GM04504 (cell line): Measurements from ENCODE around the gene OR2V1.
"Not testable (repeated sequence)": the region's sequence is repeated elsewhere in the genome, so short reads cannot be mapped to it uniquely, and the experiment has no call there.

ENCODE experiments used
- DNase-seq: peaks from one replicate; pipeline ENCODE4 v3.0.0-alpha.2; 2012; ENCODE audit warnings: low read depth

The OR2V1 gene

DNA sequence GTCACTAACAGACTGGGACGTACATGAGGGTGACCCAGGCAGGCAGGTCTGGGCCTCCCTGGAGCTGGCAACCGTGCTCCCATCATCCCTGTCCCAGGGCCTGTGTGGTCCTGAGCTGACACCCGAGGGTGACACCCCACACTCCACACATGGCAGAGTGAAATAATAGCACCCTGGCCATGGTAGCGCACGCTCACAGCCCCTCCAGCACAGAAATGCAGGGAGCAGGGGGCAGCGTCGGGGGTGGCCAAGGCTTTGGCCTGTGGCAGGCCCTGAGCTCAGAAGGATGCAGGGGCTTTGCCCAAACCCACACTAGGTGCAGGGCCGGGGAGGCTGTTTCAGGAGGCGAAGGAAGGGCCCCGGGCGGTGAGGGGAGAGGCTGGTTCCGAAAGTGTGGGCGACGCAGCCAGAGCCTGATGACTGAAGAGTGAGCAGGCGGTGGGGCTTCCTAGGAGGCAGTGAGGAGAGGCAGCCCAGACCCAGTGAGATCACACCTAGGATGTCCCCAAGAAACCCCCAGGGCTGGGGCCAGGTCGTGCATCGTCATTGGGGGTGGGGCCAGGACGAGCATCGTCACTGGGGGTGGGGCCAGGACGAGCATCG, 29.3 kb upstream of the OR2V1 start:
- DNase-seq: no peak

DNA sequence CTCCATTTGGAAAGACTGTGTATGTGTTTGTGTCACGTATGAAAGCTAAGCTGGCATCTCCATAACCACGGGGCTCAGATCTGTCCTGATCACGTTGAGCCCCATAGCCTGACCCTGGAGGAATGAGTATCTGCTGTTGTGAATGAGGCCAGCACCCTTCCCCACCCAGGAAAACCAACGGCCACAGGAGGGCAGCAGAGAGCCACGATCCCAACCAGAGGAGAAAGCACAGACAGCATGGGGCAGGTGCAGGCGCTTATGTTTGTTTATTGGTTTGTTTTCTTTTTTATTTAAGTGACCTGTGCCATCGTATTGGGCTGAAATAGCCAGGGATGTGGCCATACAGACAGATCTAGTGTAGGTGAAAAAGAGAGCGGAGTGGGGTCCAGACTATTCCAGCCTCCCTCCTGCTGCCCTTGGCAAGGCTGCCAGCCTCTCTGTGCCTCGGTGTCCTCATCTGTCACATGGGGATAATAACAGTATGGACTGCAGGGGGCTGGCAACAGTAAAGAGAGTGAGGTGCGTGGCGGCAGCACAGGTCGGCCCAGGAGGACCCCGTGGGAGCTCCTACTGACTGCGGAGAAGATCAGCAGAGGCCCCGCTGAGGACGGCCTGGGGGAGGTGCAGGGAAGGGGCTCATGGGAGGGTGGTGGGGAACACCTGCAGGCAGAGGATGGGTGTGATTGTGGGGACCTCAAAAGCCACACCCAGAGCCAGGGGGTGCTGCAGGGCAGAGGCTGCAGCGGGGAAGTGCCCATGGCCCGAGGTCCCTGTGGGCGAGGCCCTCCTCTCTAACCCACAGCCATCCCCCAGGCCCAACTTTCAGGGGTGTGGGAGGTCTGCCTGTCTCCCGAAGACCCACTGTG, 28.6 kb upstream of the OR2V1 start:
- peak; percentile 67 for DNase-seq

DNA sequence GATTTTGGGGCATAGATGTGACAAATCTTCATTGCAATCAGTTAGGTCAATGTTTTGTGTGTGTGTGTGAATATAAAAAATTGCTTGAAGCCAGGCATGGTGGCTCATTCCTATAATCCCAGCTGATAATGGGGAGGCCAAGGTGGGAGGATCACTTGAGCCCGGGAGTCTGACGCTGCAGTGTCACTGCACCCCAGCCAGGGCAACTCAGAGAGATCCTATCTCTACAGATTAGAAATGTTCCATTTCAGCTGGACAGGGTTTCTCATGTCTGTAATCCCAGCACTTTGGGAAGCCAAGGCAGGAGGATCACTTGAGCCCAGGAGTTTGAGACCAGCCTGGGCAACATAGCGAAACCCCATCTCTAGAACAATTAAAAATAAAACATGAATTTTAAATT, 27.9 kb upstream of the OR2V1 start:
- no peak for DNase-seq

DNA sequence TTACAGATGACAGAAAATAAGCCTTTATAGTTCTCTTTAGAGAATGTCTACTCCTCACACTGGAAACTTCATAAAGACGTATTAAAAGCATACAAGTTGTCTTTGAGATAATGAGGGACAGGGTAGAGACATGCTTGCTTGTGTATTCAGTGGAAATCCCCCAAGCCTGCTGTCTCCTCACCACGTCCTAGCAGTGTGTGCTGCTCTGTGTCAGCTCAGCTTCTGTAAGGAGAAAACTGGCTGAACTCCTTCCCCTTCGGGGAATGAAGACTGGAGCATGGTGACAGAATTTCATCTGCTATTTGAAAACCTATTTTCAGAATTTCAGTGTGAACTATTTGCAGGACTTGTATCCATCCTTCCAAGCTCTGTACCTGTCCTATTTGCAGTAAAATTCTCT, 25.8 kb upstream of the OR2V1 start:
- no peak for DNase-seq

DNA sequence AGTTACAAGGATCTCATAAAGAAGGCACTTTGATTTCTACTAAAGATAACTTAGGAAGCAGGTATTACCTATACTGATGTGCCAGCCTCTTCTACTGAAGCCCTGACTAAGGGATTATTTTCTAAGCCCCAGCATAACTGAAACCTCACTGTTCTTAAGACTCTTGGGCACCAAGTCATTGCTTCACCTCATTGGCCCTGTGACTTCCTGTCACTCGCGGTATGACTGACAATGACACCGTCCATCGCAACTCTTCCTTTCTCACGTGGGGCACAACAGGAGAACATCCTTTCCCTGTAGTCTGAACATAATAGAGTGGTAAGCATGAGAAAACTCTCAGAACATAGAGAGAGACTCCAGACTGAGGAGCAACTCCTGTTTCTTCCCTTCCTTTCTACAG, 22.8 kb upstream of the OR2V1 start:
- no peak for DNase-seq

GRCh38 chr5:181152406-181152805, 21.4 kb upstream of the OR2V1 start:
- no peak for DNase-seq

DNA sequence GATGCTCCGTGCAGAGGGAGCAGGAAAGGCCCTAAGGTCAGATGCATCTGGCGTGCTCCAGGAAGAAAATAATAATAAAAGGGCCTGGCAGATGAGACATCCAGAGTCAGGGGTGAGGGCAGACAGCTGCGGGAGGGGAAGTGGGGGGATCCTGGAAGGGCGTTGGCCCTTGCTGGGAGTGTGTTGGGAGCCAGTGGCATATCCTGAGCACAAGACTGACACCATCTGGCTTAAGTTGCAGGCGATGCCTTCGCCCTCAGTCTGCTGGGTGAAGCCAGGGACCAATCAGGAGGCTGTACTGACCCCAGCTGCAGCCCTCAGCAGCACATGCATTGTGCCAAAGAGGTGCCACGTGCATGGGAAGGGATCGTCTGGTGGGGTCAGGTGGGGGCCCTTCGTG, 20.2 kb upstream of the OR2V1 start:
- DNase-seq: no peak

- no peak for DNase-seq
Observed at GRCh38 chr5:181149806-181150733, 19.1 kb upstream of the OR2V1 start.

- no peak for DNase-seq
Observed at GRCh38 chr5:181149355-181149754, 18.4 kb upstream of the OR2V1 start.

GRCh38 chr5:181146927-181147636, 16.1 kb upstream of the OR2V1 start, which contains the start of gene OR2V2:
OR2V2 (plus strand) TSS chr5:181147586; CDS start chr5:181154943, 7,357 bp downstream.
- not testable (repeated sequence) for DNase-seq

DNA sequence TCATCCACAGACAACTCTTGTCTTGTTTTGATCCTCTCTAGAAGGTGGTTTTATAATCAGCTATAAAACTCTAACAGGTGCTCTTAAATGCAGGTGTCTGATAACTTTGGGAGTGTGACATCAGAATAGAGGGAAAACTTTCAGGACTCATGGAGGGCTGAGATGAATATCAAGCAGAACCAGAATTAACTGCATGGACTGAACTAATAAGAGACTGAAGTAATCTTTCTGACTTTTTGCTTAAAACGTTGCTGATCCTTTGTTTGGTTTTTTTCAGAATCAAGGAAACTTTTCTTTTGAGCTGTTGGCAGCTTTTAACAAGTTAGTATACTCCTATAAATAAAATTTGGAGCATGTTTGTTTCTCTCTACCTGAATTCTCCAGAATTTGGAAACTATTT, 14.2 kb upstream of the OR2V1 start:
- no peak for DNase-seq

- no peak for DNase-seq
Observed at GRCh38 chr5:181142054-181142453, 11.1 kb upstream of the OR2V1 start.

DNA sequence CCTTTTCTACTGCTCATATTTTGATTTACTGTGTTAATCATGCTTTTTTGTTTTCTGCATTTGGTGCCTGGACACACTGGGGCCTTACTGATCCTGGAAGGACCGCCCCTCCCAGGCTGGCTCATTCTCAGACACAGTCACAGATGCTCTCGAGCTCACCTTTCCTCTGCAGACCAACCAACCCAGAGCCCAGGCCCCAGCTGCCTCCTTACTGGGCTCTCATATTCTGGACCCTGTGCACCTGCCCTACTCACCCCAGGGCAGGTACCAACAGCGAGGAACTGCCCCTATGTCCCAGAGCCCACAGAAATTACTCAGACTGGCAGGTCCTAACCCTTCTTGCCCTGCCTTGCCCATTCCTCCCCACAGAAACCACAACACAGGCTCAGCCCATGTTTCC, 9.8 kb upstream of the OR2V1 start:
- DNase-seq: no peak

DNA sequence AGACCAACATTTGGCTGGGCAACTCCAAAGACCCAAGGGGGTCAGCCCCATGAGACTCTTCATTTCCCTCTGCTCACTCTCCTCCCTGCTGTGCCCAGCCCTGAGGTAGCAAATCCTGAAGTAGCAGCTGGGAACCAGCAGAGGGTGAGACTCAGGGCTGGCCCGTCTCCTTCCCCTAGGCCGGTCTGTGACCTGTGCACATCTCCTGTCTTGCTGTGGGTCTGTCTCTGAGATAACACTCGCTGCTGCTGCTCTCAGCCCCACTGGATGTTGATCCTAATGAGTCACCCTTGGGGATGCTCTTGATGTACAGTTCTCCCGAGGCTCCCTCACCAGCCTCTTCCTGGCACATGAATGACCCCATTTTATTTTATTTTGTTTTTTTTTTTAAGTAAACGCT, 7.3 kb upstream of the OR2V1 start:
- no peak for DNase-seq

GRCh38 chr5:181136361-181136955, 5.5 kb upstream of the OR2V1 start:
- no peak for DNase-seq

DNA sequence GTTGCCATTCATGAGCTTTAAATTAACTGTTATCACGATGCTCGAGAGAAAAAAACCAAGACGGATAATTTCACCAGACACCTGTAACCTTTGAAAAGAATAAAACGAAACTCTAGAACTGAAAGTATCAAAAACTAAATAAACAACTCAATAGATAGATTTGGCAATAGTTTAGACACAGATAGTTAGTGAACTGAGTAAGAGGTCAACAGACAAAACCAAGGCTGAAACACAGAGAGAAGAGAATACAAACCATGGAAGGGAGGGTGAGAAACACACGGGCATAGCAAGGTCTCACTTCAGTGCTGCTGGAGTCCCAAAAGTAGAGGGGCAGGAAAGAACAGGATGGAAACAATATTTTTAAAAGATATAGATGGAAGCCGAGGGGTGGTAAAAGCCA, 3.3 kb upstream of the OR2V1 start:
- DNase-seq: no peak

- peak; percentile 32 for DNase-seq
Observed at GRCh38 chr5:181133610-181134231, 2.8 kb upstream of the OR2V1 start.

DNA sequence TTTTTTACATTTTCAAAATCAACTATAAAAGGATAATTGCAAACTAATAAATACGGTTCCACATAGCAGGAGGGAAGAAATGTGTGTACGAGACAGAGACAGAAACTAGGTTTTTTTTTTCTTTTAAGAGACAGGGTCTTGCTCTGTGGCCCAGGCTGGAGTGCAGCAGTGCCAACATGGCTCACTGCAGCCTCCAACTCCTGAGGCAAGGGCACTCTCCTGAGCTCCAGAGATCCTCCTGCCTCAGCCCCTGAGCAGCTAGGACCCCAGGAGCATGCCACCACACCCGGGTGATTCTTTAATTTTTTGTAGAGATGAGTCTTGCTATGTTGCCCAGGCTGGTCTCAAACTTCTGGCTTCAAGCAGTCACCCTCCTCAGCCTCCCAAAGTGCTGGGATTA, 2.1 kb upstream of the OR2V1 start:
- no peak for DNase-seq

GRCh38 chr5:181131514-181131913, 545 bp upstream of the OR2V1 start:
- no peak for DNase-seq

DNA sequence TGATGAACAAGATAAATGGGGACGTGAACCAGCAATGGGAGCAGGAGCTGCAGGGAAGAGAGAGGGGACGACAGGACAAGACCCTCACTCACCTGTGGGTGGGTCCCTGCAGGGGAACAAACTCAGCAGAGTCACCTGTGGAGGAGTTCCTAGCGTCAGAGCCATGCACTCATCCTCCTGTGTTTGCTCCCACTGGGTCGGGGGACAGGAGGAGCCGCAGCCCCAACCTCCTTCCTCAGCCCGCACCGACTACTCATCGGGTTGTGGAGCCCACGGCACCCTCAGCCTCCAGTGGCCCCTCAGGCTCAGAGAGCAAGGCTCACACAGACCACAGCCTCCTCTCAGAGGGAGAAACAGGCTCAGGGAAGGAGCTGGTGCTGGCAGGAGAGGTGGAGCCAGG, 888 bp downstream of the OR2V1 start:
- not testable (repeated sequence) for DNase-seq

DNA sequence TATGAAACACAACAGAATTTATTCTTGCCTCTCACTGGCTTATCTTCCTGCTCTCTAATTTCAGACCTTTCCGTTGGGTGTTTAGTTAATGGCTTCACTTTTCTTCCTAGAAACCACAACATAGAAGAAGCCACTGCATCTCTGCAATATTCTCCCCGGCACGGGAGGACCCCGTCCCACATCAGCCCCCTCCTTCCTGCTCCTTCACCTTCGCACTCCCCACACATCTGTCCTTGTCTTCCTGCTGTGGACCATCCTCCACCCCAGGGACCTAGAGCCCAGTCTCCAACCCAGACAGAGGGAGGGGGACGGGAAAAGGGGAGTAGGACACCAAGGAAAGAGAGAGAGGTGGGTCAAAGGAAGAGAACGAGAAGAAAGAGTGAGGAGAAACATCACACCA, 1.4 kb downstream of the OR2V1 start:
- DNase-seq: no peak
